Osteoblast (primary cell): ENCODE measurements around the gene CAMTA1. TPM values are rescaled to one million over a fixed set of nuclear protein-coding genes. Genes with fewer than 3 reads are reported as not detected.
A peak's percentile ranks its signal among the peaks of the same experiment; 100 is the strongest.

ENCODE experiments used
- DNase-seq: peaks from one replicate; pipeline ENCODE4 v3.0.0; 2011; ENCODE audit warnings: low spot score, mixed read lengths; ENCODE audit not compliant: insufficient read length; ENCODE audit errors: missing footprints
- H2AFZ ChIP-seq: 2 replicates; pipeline ENCODE4 v1.6.0; 2011; ENCODE audit warnings: mild to moderate bottlenecking, low read length
- H3K27ac ChIP-seq: 2 replicates; pipeline ENCODE4 v1.5.1; 2011; ENCODE audit warnings: mild to moderate bottlenecking, low read depth, low read length, moderate library complexity
- H3K27me3 ChIP-seq: 2 replicates; pipeline ENCODE4 v1.6.0; 2012; ENCODE audit warnings: mild to moderate bottlenecking, control low read depth, inconsistent platforms, low read length, moderate library complexity; ENCODE audit not compliant: insufficient read depth
- H3K36me3 ChIP-seq: 2 replicates; pipeline ENCODE4 v1.5.1; 2011; ENCODE audit warnings: mild to moderate bottlenecking, low read length, control low read depth, moderate library complexity; ENCODE audit not compliant: insufficient read depth
- H3K4me1 ChIP-seq: 2 replicates; pipeline ENCODE4 v1.5.1; 2011; ENCODE audit warnings: mild to moderate bottlenecking, low read length, control low read depth, moderate library complexity; ENCODE audit not compliant: insufficient read depth
- H3K4me2 ChIP-seq: 2 replicates; pipeline ENCODE4 v1.6.0; 2011; ENCODE audit warnings: mild to moderate bottlenecking, low read length; ENCODE audit not compliant: insufficient read depth
- H3K4me3 ChIP-seq: fragments of 200-600 bp; sonication (generic); 3 replicates; pipeline ENCODE4 v1.5.1; 2012; ENCODE audit warnings: mild to moderate bottlenecking, low read length, inconsistent platforms; ENCODE audit not compliant: insufficient read depth
- H3K79me2 ChIP-seq: 2 replicates; pipeline ENCODE4 v1.6.0; 2012; ENCODE audit warnings: mild to moderate bottlenecking, low read length, control low read depth, inconsistent platforms; ENCODE audit not compliant: insufficient read depth
- H3K9me3 ChIP-seq: 2 replicates; pipeline ENCODE4 v1.5.1; 2011; ENCODE audit warnings: low read depth, low read length, control low read depth
- H4K20me1 ChIP-seq: 2 replicates; pipeline ENCODE4 v1.6.0; 2012; ENCODE audit warnings: mild to moderate bottlenecking, low read length, control low read depth; ENCODE audit not compliant: insufficient read depth
- total RNA-seq: library from RNA; depleted of rRNA; stranded (reverse); fragments of >200 nt; gene quantifications from 2 replicates; pipeline ENCODE4 v1.2.3, GENCODE V29; 2012
- TF ChIP-seq, protein P1 (sequence below): IDR thresholded peaks from 2 replicates; pipeline ENCODE4 v1.5.1; 2011; ENCODE audit warnings: mild to moderate bottlenecking, low read depth, low read length, moderate library complexity; ENCODE audit errors: extremely low read depth

Gene CAMTA1
- total RNA-seq, 1 donor = 47.4 TPM

DNA sequence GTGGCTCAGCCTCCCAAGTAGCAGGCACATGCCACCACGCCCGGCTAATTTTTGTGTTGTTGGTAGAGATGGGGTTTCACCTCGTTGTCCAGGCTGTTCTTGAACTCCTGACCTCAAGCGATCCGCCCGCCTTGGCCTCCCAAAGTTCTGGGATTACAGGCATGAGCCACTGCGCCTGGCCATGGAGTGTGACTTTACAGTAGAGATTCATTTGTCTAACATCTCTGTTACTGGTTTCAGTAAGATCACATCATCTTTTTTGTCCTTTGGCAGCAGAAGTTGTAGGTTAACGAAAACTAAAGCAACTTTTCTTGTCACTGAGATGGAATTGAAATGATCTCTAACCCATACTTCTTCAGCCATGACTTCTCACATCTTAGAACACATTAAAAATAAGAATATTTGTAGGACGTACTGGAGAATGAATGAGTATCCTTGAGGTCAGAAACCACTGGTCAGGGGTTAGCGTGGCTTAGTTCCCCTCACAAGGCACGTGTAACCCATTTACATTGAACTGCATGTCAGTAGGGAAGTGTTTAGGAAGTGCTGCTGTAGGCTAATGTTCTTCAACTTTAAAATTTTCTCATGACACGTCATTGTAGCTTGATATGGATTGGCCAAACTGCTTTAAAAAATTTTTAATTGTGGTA, 75.9 kb downstream of the CAMTA1 start:
- DNase-seq = no peak
- Histone ChIP-seq H3K4me3 (no peak overlapping the region), H3K4me2 (no peak overlapping the region), H3K79me2 (peaks cover 27% of the 10 kb centered on the region), H3K9me3 (no peaks in the 10 kb centered on the region), H3K27ac (peak overlapping the region; percentile 89), H4K20me1 (peaks cover 2% of the 10 kb centered on the region), H3K4me1 (peaks cover 26% of the 10 kb centered on the region), H3K36me3 (no peaks in the 10 kb centered on the region), H2AFZ (no peak overlapping the region), H3K27me3 (no peaks in the 10 kb centered on the region)
- TF ChIP-seq, protein P1, sequence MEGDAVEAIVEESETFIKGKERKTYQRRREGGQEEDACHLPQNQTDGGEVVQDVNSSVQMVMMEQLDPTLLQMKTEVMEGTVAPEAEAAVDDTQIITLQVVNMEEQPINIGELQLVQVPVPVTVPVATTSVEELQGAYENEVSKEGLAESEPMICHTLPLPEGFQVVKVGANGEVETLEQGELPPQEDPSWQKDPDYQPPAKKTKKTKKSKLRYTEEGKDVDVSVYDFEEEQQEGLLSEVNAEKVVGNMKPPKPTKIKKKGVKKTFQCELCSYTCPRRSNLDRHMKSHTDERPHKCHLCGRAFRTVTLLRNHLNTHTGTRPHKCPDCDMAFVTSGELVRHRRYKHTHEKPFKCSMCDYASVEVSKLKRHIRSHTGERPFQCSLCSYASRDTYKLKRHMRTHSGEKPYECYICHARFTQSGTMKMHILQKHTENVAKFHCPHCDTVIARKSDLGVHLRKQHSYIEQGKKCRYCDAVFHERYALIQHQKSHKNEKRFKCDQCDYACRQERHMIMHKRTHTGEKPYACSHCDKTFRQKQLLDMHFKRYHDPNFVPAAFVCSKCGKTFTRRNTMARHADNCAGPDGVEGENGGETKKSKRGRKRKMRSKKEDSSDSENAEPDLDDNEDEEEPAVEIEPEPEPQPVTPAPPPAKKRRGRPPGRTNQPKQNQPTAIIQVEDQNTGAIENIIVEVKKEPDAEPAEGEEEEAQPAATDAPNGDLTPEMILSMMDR = no peak

DNA sequence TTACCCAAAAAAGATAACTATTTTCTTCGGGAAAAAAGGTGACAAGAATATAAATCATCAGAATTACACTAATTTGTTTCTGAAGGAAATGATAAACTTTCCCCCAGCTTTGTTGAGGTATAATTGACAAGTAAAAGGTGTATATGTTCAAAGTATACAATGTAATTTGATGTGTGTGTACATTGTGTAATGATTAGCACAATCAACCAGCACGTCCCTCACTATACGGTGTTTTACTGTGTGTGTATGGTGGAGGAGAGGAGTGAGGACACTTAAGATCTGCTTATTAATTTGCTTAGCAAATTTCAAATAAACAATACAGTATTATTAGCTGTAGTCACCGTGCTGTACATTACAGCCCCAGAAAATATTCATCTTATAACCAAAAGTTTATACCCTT, 77.7 kb downstream of the CAMTA1 start:
- H3K79me2 ChIP-seq = peaks cover 35% of the 10 kb centered on the region
- DNase-seq = no peak
- H3K4me2 ChIP-seq = no peak overlapping the region
- H3K27me3 ChIP-seq = no peaks in the 10 kb centered on the region
- no peaks in the 10 kb centered on the region for H3K9me3 ChIP-seq
- H3K4me1 ChIP-seq = peaks cover 26% of the 10 kb centered on the region
- H3K4me3 ChIP-seq = no peak overlapping the region
- no peak overlapping the region for H2AFZ ChIP-seq
- peaks cover 2% of the 10 kb centered on the region for H4K20me1 ChIP-seq
- no peak overlapping the region for H3K27ac ChIP-seq
- TF ChIP-seq, protein P1 = no peak
- H3K36me3 ChIP-seq = no peaks in the 10 kb centered on the region

DNA sequence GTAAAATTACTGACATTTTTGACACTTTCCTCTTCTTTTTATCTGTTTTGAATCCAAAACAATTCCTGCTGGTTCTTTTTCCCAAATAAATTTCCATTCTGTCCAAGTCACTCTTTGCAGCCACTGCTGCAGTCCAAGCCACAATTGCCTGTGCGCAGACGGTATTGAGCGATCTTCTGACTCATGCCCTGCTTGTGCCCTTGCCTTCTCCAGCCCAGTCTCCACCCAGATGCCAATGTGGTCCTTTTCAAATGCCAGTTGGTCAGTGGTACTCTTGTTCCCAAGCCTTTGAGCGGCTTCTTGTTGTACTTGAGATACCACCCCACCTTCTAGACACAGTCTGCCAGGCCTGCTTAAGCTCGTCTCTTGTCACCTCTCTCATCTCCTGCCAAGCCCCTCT, 78.9 kb downstream of the CAMTA1 start:
- Histone ChIP-seq H3K4me3 (no peak overlapping the region), H3K4me1 (peaks cover 27% of the 10 kb centered on the region), H2AFZ (no peak overlapping the region), H3K36me3 (no peaks in the 10 kb centered on the region), H3K27me3 (no peaks in the 10 kb centered on the region), H3K79me2 (peaks cover 42% of the 10 kb centered on the region), H3K4me2 (no peak overlapping the region), H3K27ac (no peak overlapping the region), H4K20me1 (peaks cover 2% of the 10 kb centered on the region), H3K9me3 (no peaks in the 10 kb centered on the region)
- TF ChIP-seq, protein P1 = no peak
- DNase-seq = peak; percentile 41

DNA sequence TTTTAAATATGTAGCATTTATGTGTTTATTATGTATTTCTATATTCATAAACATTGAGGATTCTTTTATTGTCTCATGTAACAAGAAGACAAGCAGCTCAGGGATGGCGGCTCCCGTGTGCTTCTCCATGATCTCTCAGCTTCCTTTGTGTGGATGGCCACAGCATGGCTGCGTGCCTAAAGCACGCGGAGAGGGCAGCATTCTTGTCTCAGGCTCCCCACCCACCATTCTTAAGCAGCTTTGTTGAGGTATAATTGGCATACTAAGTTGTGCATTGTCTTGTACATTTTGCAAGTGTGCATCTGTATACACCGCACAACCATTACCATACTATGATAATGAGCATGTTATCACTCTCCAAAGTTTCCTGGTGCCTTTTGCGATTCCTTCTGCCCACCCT, 81.6 kb downstream of the CAMTA1 start:
- H3K4me1 ChIP-seq = peaks cover 36% of the 10 kb centered on the region
- TF ChIP-seq, protein P1 = no peak
- DNase-seq = no peak
- H3K36me3 ChIP-seq = no peaks in the 10 kb centered on the region
- no peaks in the 10 kb centered on the region for H4K20me1 ChIP-seq
- peaks cover 53% of the 10 kb centered on the region for H3K79me2 ChIP-seq
- H2AFZ ChIP-seq = no peak overlapping the region
- no peaks in the 10 kb centered on the region for H3K9me3 ChIP-seq
- H3K27me3 ChIP-seq = no peaks in the 10 kb centered on the region
- no peak overlapping the region for H3K27ac ChIP-seq
- no peak overlapping the region for H3K4me2 ChIP-seq
- H3K4me3 ChIP-seq = no peak overlapping the region
